ENCODE measurements around the gene TMEM256.

DNA sequence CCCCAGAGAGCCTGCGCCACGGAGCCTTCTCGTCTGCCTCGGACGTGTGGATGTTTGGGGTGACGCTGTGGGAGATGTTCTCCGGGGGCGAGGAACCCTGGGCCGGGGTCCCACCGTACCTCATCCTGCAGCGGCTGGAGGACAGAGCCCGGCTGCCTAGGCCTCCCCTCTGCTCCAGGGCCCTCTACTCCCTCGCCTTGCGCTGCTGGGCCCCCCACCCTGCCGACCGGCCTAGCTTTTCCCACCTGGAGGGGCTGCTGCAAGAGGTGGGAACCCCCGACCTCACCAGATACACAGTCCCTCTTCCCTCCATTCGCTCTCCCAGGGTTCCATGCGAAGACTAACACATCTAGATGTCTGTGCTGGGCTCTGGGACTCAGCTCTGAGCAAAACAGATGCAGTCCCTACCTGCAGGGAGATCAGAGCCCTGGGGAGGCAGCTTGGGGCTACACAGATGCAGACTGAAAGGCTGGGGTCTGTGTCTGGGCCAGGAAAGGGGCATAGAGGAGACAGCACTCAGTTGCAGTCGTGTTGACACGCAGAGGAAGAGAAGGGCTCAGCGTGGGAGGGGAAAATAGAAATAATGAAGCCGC lies 19.3 kb downstream of the TMEM256 start:
- TF ChIP-seq, protein P1, sequence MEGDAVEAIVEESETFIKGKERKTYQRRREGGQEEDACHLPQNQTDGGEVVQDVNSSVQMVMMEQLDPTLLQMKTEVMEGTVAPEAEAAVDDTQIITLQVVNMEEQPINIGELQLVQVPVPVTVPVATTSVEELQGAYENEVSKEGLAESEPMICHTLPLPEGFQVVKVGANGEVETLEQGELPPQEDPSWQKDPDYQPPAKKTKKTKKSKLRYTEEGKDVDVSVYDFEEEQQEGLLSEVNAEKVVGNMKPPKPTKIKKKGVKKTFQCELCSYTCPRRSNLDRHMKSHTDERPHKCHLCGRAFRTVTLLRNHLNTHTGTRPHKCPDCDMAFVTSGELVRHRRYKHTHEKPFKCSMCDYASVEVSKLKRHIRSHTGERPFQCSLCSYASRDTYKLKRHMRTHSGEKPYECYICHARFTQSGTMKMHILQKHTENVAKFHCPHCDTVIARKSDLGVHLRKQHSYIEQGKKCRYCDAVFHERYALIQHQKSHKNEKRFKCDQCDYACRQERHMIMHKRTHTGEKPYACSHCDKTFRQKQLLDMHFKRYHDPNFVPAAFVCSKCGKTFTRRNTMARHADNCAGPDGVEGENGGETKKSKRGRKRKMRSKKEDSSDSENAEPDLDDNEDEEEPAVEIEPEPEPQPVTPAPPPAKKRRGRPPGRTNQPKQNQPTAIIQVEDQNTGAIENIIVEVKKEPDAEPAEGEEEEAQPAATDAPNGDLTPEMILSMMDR (IDR thresholded peaks at IDR 0.05) = no peak
- no peak for TF ChIP-seq POLR2A (IDR thresholded peaks at IDR 0.05)
